HepG2 (cell line): ENCODE results near the gene ABCG4. TPM values are rescaled to one million over a fixed set of nuclear protein-coding genes. Genes with fewer than 3 reads are reported as not detected.

ENCODE experiments used
- ATAC-seq: fragments of 200-7000 bp; cut with Tn5 transposase; 3 replicates; pipeline ENCODE4 v1.9.1; 2020; ENCODE audit warnings: mild to moderate bottlenecking, moderate library complexity
- BruUV-seq: library from RNA; stranded (reverse); fragments of 400-500 nt; replicated peaks from 2 replicates; lab custom pipeline; 2021; lab: Mats Ljungman, UMichigan
- CTCF ChIA-PET: fragments of 300-600 bp; formaldehyde crosslinking; extraction: SDS; loops from one replicate; lab custom pipeline; 2021; ENCODE audit warnings: low total read pairs, inconsistent platforms, low intra/inter-chr PET ratio; lab: Yijun Ruan, JAX
- POLR2A ChIA-PET: fragments of 350-600 bp; sonication (Branson Sonifier 250); formaldehyde crosslinking; loops from one replicate; lab custom pipeline; 2020; ENCODE audit warnings: antibody characterized with exemption, inconsistent platforms; lab: Yijun Ruan, JAX
- DNase-seq: peaks from one replicate; pipeline ENCODE4 v3.0.0-alpha.2; 2015; ENCODE audit warnings: low spot score
- FAIRE-seq: peaks from 3 replicates; lab custom pipeline; 2011; peaks lifted over from hg19 to GRCh38; lab: Jason Lieb, UNC
- H2AFZ ChIP-seq: one replicate; pipeline ENCODE4 v1.6.1; 2011; ENCODE audit warnings: low read length, inconsistent platforms
- H3K27ac ChIP-seq: fragments of 300-600 bp; 3 replicates; pipeline ENCODE4 v1.8.0; 2011; ENCODE audit warnings: mixed run types, mild to moderate bottlenecking, mixed read lengths, low read length, inconsistent platforms; ENCODE audit not compliant: insufficient read depth; ENCODE audit errors: extremely low read length
- H3K27me3 ChIP-seq, 2 experiments: fragments of 200-600 bp in 1 of 2; 2 replicates in 1 of 2; 3 replicates in 1 of 2; pipeline versions ENCODE4 v1.6.0 to v1.8.0; 2011; ENCODE audit warnings: low read length in 2 of 2, mild to moderate bottlenecking in 2 of 2, moderate library complexity in 2 of 2, inconsistent platforms in 1 of 2; ENCODE audit not compliant: insufficient read depth in 2 of 2, control insufficient read depth in 1 of 2
- H3K36me3 ChIP-seq, 2 experiments: fragments of 200-600 bp in 1 of 2; replicated peaks in 1 of 2; 2 replicates in 1 of 2; 3 replicates in 1 of 2; pipeline versions ENCODE4 v1.5.1 to v1.8.0; 2011; ENCODE audit warnings: low read length in 2 of 2, inconsistent platforms in 1 of 2; ENCODE audit not compliant: insufficient read depth in 2 of 2, control insufficient read depth in 1 of 2
- H3K4me1 ChIP-seq: 2 replicates; pipeline ENCODE4 v1.5.1; 2012; ENCODE audit warnings: low read length, inconsistent platforms; ENCODE audit not compliant: insufficient read depth
- H3K4me2 ChIP-seq: 2 replicates; pipeline ENCODE4 v1.6.0; 2011; ENCODE audit warnings: low read depth, low read length, inconsistent platforms
- H3K4me3 ChIP-seq, 3 experiments: fragments of 200-600 bp in 1 of 3; sonication (generic), shearing (Covaris generic) in 1 of 3; replicated peaks in 1 of 3; 2 replicates each; pipeline ENCODE4 v1.5.1; 2011 to 2016; ENCODE audit warnings: low read length in 3 of 3, inconsistent platforms in 2 of 3, low read depth in 2 of 3, mild to moderate bottlenecking in 2 of 3, control low read depth in 1 of 3, mixed read lengths in 1 of 3; ENCODE audit not compliant: insufficient read depth in 1 of 3
- H3K79me2 ChIP-seq: one replicate; pipeline ENCODE4 v1.6.1; 2011; ENCODE audit warnings: low read length, inconsistent platforms; ENCODE audit not compliant: insufficient read depth
- H3K9ac ChIP-seq: 2 replicates; pipeline ENCODE4 v1.6.0; 2011; ENCODE audit warnings: mild to moderate bottlenecking, low read depth, low read length, inconsistent platforms; ENCODE audit not compliant: insufficient read depth
- H3K9me3 ChIP-seq: 2 replicates; pipeline ENCODE4 v1.5.1; 2012; ENCODE audit warnings: mild to moderate bottlenecking, low read length
- H4K20me1 ChIP-seq: 2 replicates; pipeline ENCODE4 v1.6.0; 2011; ENCODE audit warnings: inconsistent platforms, mild to moderate bottlenecking, low read length, moderate library complexity; ENCODE audit not compliant: insufficient read depth
- ATAD3A ChIP-seq: sonication (generic); formaldehyde crosslinking; IDR thresholded peaks from 2 replicates; pipeline ENCODE4 v1.4.0; 2020; ENCODE audit warnings: missing genetic modification reagents
- CEBPB ChIP-seq: IDR thresholded peaks from 2 replicates; pipeline ENCODE4 v1.6.1; 2011; ENCODE audit warnings: low read depth, low read length, improper control_type of control experiment, borderline replicate concordance
- CEBPG ChIP-seq: IDR thresholded peaks from 2 replicates; pipeline ENCODE4 v1.6.1; 2016
- EHMT2 ChIP-seq: fragments of 200-600 bp; sonication (generic); IDR thresholded peaks from 2 replicates; pipeline ENCODE4 v1.7.0; 2017; ENCODE audit warnings: antibody characterized with exemption, low read depth, low read length, borderline replicate concordance
- FOXA3 ChIP-seq: IDR thresholded peaks from 2 replicates; pipeline ENCODE4 v1.6.1; 2016; ENCODE audit warnings: missing genetic modification reagents, missing compliant biosample characterization
- FOXK2 ChIP-seq: fragments of 450-650 bp; IDR thresholded peaks from 2 replicates; pipeline ENCODE4 v1.6.1; 2016
- GABPB1 ChIP-seq: IDR thresholded peaks from 2 replicates; pipeline ENCODE4 v1.6.1; 2016; ENCODE audit warnings: mild to moderate bottlenecking, missing genetic modification reagents, moderate library complexity, missing compliant biosample characterization
- JUND ChIP-seq: sonication (generic); formaldehyde crosslinking; IDR thresholded peaks from 2 replicates; pipeline ENCODE4 v1.8.0; 2022; ENCODE audit warnings: mild to moderate bottlenecking, missing genetic modification reagents
- MTERF4 ChIP-seq: sonication (generic); formaldehyde crosslinking; IDR thresholded peaks from 2 replicates; pipeline ENCODE4 v1.8.0; 2023; ENCODE audit warnings: mild to moderate bottlenecking, missing genetic modification reagents
- MTF2 ChIP-seq: sonication (generic); formaldehyde crosslinking; IDR thresholded peaks from 2 replicates; pipeline ENCODE4 v1.5.0; 2020; ENCODE audit warnings: missing genetic modification reagents, borderline replicate concordance
- NR2F6 ChIP-seq, 2 experiments: IDR thresholded peaks; 2 replicates each; pipeline ENCODE4 v1.6.1; 2016; ENCODE audit warnings: antibody characterized with exemption in 1 of 2, mild to moderate bottlenecking in 1 of 2
- RELA ChIP-seq: sonication (generic); formaldehyde crosslinking; IDR thresholded peaks from 2 replicates; pipeline ENCODE4 v1.4.0; 2020; ENCODE audit warnings: missing genetic modification reagents
- SAP130 ChIP-seq: IDR thresholded peaks from 2 replicates; pipeline ENCODE4 v1.6.1; 2016; ENCODE audit warnings: low read depth
- SKI ChIP-seq: fragments of 450-650 bp; IDR thresholded peaks from one replicate; pipeline ENCODE4 v1.6.1; 2018; ENCODE audit warnings: mild to moderate bottlenecking; ENCODE audit not compliant: partially characterized antibody
- SMC3 ChIP-seq: IDR thresholded peaks from 2 replicates; pipeline ENCODE4 v1.6.1; 2011; ENCODE audit warnings: low read length, improper control_type of control experiment
- STAG1 ChIP-seq: sonication (generic); formaldehyde crosslinking; IDR thresholded peaks from 2 replicates; pipeline ENCODE4 v1.4.0; 2020; ENCODE audit warnings: missing genetic modification reagents
- XRCC5 ChIP-seq: fragments of 200-400 bp; formaldehyde crosslinking; optimal IDR thresholded peaks from 2 replicates; pipeline ENCODE3; 2017; ENCODE audit warnings: mild to moderate bottlenecking, low read length
- ZNF281 ChIP-seq: sonication (generic); formaldehyde crosslinking; IDR thresholded peaks from 2 replicates; pipeline ENCODE4 v1.4.0; 2020; ENCODE audit warnings: missing genetic modification reagents, borderline replicate concordance
- ZNF350 ChIP-seq: sonication (generic); formaldehyde crosslinking; IDR thresholded peaks from 2 replicates; pipeline ENCODE4 v1.4.0; 2020; ENCODE audit warnings: mild to moderate bottlenecking, low read depth, missing genetic modification reagents, borderline replicate concordance
- ZNF496 ChIP-seq: sonication (generic); formaldehyde crosslinking; IDR thresholded peaks from 2 replicates; pipeline ENCODE4 v1.8.1; 2023; ENCODE audit warnings: mild to moderate bottlenecking, moderate library complexity, missing genetic modification reagents; ENCODE audit not compliant: insufficient replicate concordance
- ZNF614 ChIP-seq: IDR thresholded peaks from 2 replicates; pipeline ENCODE4 v1.6.1; 2018; ENCODE audit warnings: missing biosample characterization, missing genetic modification reagents, inconsistent platforms, borderline replicate concordance
- WGBS: methylation state at CpG from one replicate; pipeline ENCODE4 v1.1.6; 2017; ENCODE audit warnings: low lambda C conversion rate; 5-methylcytosine and 5-hydroxymethylcytosine counted together
- in situ Hi-C: cut with HindIII; loops from 2 replicates; pipeline ENCODE4 v1.10.0; 2017; ENCODE audit warnings: low pct_unique_long_range_greater_than_20kb; ENCODE audit not compliant: extremely low pct_ligation_motif_present
- intact Hi-C: fragments of 100-400 bp; cut with micrococcal nuclease; formaldehyde crosslinking; loops from one replicate; pipeline ENCODE4 v1.10.0; 2022; ENCODE audit not compliant: unreplicated experiment
- polyA plus RNA-seq, 8 experiments: library from polyadenylated mRNA; depleted of rRNA in 3 of 8; stranded (reverse) in 7 of 8; unstranded in 1 of 8; fragments of >200 nt; fragmentation: Illumina TruSeq in 4 of 8; extraction: Trizol in 4 of 8; gene quantifications; 2 replicates each; pipeline versions ENCODE4 v1.2.1 to v1.2.3, GENCODE V29; 2011 to 2016; ENCODE audit warnings: low read depth in 4 of 8, missing spikeins in 1 of 8, mixed read lengths in 1 of 8; ENCODE audit not compliant: insufficient read depth in 1 of 8
- total RNA-seq, 5 experiments: library from RNA; depleted of rRNA; stranded (reverse); fragments of >200 nt; fragmentation: Illumina TruSeq; extraction: Trizol; gene quantifications; 2 replicates each; pipeline ENCODE4 v1.2.3, GENCODE V29; 2016; ENCODE audit warnings: low read depth in 1 of 5
- TF ChIP-seq, protein P1 (sequence below): sonication (generic); formaldehyde crosslinking; IDR thresholded peaks from 2 replicates; pipeline ENCODE4 v1.4.0; 2020; ENCODE audit warnings: mild to moderate bottlenecking, missing genetic modification reagents

ABCG4 gene
- total and polyA plus RNA-seq, 2 of the 13 experiments (the other 11 are each of a cell fraction or from before 2014, with no cell fraction given) = not detected

- intact Hi-C loops (loop anchor here (1.0 to 5.0 kb wide), 3 partner anchors 29 to 90 kb away; partner anchors contain the start of genes C2CD2L and NLRX1), in situ Hi-C loops (loop anchor here (10.0 kb wide), 1 partner anchor 278 kb away; no protein-coding TSS in a partner anchor)
- ChIA-PET POLR2A (interaction anchor here (1.0 to 1.5 kb wide), 3 partner anchors 9 to 102 kb away, joined by 3 to 5 read pairs (median 4); partner anchors contain the start of gene CBL), CTCF (interaction anchor here (1.4 to 2.5 kb wide), 5 partner anchors 29 to 132 kb away, joined by 4 to 25 read pairs (median 5); partner anchors contain the start of gene NLRX1)
- Histone ChIP-seq H2AFZ (no peak overlapping the region), H3K4me1 (peaks cover 34% of the 10 kb centered on the region), H3K4me3 (no peak overlapping the region), H3K4me2 (0 out of 2 replicates have a peak overlapping the region, but pooled peaks have one; percentile 18), H3K36me3 (no peaks in the 10 kb centered on the region), H3K27ac (no peak overlapping the region), H3K27me3 (peaks cover 3 to 8% of the 10 kb centered on the region in 2 experiments; a peak in 2 of 5 replicates), H3K79me2 (no peaks in the 10 kb centered on the region), H4K20me1 (no peaks in the 10 kb centered on the region), H3K9me3 (no peaks in the 10 kb centered on the region), H3K9ac (no peak overlapping the region)
- no TSS peak for BruUV-seq
- 19% methylated on average over 5 of the region's 5 CpGs for WGBS
- ATAC-seq (peak; percentile 82), FAIRE-seq (peak; percentile 90), DNase-seq (peak; percentile 83)
- peak; percentile 27 for TF ChIP-seq SKI
- TF ChIP-seq, protein P1, sequence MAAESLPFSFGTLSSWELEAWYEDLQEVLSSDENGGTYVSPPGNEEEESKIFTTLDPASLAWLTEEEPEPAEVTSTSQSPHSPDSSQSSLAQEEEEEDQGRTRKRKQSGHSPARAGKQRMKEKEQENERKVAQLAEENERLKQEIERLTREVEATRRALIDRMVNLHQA (CRISPR knock-in tag) = no peak
- TF ChIP-seq SMC3 = peak; percentile 87
- TF ChIP-seq XRCC5 = peak; percentile 62
- no peak for TF ChIP-seq JUND (CRISPR knock-in tag)
- TF ChIP-seq ZNF281 (CRISPR knock-in tag) = no peak
- no peak for TF ChIP-seq NR2F6 (IDR thresholded peaks at IDR 0.05)
- TF ChIP-seq NR2F6 (CRISPR knock-in tag; IDR thresholded peaks at IDR 0.05) = no peak
- TF ChIP-seq MTF2 = no peak
- no peak for TF ChIP-seq MTERF4 (CRISPR knock-in tag)
- peak; percentile 55 for TF ChIP-seq SAP130 (CRISPR knock-in tag)
- no peak for TF ChIP-seq ZNF350 (CRISPR knock-in tag)
- peak; percentile 88 for TF ChIP-seq CEBPB
- TF ChIP-seq CEBPG = peak; percentile 76
- no peak for TF ChIP-seq GABPB1 (CRISPR knock-in tag)
- TF ChIP-seq ATAD3A (CRISPR knock-in tag) = no peak
- TF ChIP-seq EHMT2 = no peak
- TF ChIP-seq STAG1 (CRISPR knock-in tag) = peak; percentile 82
- no peak for TF ChIP-seq RELA (CRISPR knock-in tag)
- peak; percentile 40; the same call in 1 of the 2 replicates for TF ChIP-seq ZNF614 (CRISPR knock-in tag)
- TF ChIP-seq FOXK2 = peak; percentile 64; the same call in 1 of the 2 replicates
- 0 out of 2 replicates have a peak, but pooled peaks have one; percentile 17 for TF ChIP-seq FOXA3 (CRISPR knock-in tag)
- TF ChIP-seq ZNF496 (CRISPR knock-in tag) = no peak
Observed at GRCh38 chr11:119196833-119197483, 48.1 kb downstream of the ABCG4 start.
